ENCODE data around the gene NPHP4.

- TF ChIP-seq CTCF (IDR thresholded peaks at IDR 0.05) (no peak), POLR2A (IDR thresholded peaks at IDR 0.05) (no peak)
Measured at GRCh38 chr1:5839881-5840550, 152.2 kb downstream of the NPHP4 start.
